Activated CD8-positive, alpha-beta T cell treated with anti-CD3 and anti-CD28 coated beads for 36 hours (primary cell): ENCODE results near the gene RSPO4. TPM values are rescaled to one million over a fixed set of nuclear protein-coding genes. Genes with fewer than 3 reads are reported as not detected.

Source experiments
- ATAC-seq: fragments of 200-7000 bp; cut with Tn5 transposase; one replicate; pipeline ENCODE4 v1.10.0; 2021; ENCODE audit warnings: mild to moderate bottlenecking, moderate library complexity
- CTCF ChIA-PET: fragments of 350-600 bp; sonication (Branson Sonifier 250); formaldehyde crosslinking; loops from one replicate; lab custom pipeline; 2021; ENCODE audit warnings: antibody characterized with exemption; lab: Charles Lee
- POLR2A ChIA-PET: fragments of 350-600 bp; sonication (Branson Sonifier 250); formaldehyde crosslinking; loops from one replicate; lab custom pipeline; 2021; ENCODE audit warnings: antibody characterized with exemption; lab: Charles Lee
- DNase-seq: peaks from one replicate; pipeline ENCODE4 v3.0.0-alpha.2; 2020
- H3K27ac Mint-ChIP-seq: one replicate; pipeline ENCODE4 v1.8.0; 2021; ENCODE audit warnings: mild to moderate bottlenecking, mixed read lengths
- H3K27me3 Mint-ChIP-seq: one replicate; pipeline ENCODE4 v1.8.0; 2021; ENCODE audit warnings: mixed read lengths
- H3K36me3 Mint-ChIP-seq: one replicate; pipeline ENCODE4 v1.8.0; 2021; ENCODE audit warnings: low read depth, mixed read lengths
- H3K4me1 Mint-ChIP-seq: one replicate; pipeline ENCODE4 v1.8.0; 2021; ENCODE audit warnings: low read depth, mixed read lengths
- H3K4me3 Mint-ChIP-seq: one replicate; pipeline ENCODE4 v1.8.0; 2021; ENCODE audit warnings: mild to moderate bottlenecking, moderate library complexity, mixed read lengths
- H3K9me3 Mint-ChIP-seq: one replicate; pipeline ENCODE4 v1.8.0; 2021; ENCODE audit warnings: mixed read lengths
- intact Hi-C: fragments of 100-400 bp; cut with micrococcal nuclease; formaldehyde crosslinking; loops from one replicate; pipeline ENCODE4 v1.10.0; 2022
- total RNA-seq, 2 experiments: library from RNA; stranded (reverse); gene quantifications; one replicate each; pipeline ENCODE4 v1.2.3, GENCODE V29; 2021
- TF ChIP-seq, protein P1 (sequence below): fragments of 200-600 bp; IDR thresholded peaks from one replicate; pipeline ENCODE4 v1.8.0; 2022; ENCODE audit warnings: antibody characterized with exemption, mild to moderate bottlenecking

The RSPO4 gene
- total RNA-seq, 2 experiments from 2014 or later: not detected

DNA sequence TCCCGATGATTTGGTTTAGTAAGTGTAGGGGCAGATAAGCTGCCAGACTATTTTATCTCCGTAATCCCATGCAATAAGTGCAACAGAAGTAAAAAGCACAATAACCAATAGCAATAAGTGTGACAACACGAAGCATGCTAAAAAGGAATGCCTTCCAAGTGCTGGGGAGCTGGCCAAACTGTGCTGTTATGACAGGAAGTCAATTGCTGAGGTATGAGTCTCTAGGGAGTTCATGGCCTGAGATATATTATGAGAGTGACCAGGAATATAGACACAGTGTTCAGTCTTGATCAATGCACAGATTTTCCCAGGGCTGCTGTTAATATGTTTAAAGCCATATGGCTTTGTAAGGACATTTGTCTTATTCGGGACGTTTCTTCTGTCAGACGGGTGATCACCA, 75.4 kb downstream of the RSPO4 start:
- no peak for DNase-seq
- peaks cover 4% of the 10 kb centered on the region for H3K27me3 Mint-ChIP-seq
- no peak for ATAC-seq
- TF ChIP-seq, protein P1, sequence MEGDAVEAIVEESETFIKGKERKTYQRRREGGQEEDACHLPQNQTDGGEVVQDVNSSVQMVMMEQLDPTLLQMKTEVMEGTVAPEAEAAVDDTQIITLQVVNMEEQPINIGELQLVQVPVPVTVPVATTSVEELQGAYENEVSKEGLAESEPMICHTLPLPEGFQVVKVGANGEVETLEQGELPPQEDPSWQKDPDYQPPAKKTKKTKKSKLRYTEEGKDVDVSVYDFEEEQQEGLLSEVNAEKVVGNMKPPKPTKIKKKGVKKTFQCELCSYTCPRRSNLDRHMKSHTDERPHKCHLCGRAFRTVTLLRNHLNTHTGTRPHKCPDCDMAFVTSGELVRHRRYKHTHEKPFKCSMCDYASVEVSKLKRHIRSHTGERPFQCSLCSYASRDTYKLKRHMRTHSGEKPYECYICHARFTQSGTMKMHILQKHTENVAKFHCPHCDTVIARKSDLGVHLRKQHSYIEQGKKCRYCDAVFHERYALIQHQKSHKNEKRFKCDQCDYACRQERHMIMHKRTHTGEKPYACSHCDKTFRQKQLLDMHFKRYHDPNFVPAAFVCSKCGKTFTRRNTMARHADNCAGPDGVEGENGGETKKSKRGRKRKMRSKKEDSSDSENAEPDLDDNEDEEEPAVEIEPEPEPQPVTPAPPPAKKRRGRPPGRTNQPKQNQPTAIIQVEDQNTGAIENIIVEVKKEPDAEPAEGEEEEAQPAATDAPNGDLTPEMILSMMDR: no peak
- no peak overlapping the region for H3K27ac Mint-ChIP-seq
- no peaks in the 10 kb centered on the region for H3K4me1 Mint-ChIP-seq
- peaks cover 7% of the 10 kb centered on the region for H3K9me3 Mint-ChIP-seq
- ChIA-PET CTCF (interaction anchor here (1.2 kb wide), 1 partner anchor 30 kb away, joined by 3 read pairs; no protein-coding TSS in a partner anchor), POLR2A (no interaction called here)
- no peak overlapping the region for H3K4me3 Mint-ChIP-seq
- H3K36me3 Mint-ChIP-seq: no peaks in the 10 kb centered on the region
- intact Hi-C loops: no loop called here

DNA sequence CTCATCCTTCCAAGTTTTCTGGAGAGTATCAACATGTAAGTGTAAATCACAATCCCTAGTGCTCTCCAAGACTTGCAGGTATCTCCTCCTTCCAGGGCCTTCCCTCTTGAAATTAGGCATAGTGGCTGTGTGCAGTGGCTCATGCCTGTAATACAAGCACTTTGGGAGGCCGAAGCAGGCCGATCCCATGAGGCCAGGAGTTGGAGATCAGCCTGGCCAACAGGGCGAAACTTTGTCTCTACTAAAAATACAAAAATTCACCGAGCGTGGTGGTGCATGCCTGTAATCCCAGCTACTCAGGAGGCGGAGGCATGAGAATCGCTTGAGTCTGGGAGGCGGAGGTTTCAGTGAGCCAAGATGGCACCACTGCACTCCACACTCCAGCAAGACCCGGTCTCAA, 76.6 kb downstream of the RSPO4 start:
- intact Hi-C loops: no loop called here

DNA sequence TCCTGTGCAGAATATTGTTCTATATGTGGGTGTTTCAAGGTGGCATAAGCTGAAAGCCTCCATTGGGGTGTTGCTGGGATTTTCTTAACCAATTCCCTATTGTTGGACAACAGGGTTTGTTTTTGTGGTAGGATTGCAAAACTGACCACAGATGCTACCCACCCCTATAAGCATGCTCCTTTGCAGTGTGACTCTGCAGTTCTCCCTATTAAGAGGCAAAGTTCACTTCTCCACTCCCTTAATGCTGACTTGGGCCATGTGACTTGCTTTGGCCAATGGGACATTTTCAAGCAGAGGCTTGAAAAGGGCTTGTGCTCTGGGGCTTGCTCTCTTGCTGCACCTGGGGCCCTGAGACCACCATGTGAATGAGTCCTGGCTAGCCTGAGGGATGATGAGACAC, 77.5 kb downstream of the RSPO4 start:
- H3K4me3 Mint-ChIP-seq: no peak overlapping the region
- CTCF ChIA-PET: no interaction called here
- no peak for ATAC-seq

More for the DNA sequence above, 76.6 kb downstream of the RSPO4 start:
- POLR2A ChIA-PET: no interaction called here
- CTCF ChIA-PET: interaction anchor here (1.2 kb wide), 1 partner anchor 31 kb away, joined by 3 read pairs; no protein-coding TSS in a partner anchor
- TF ChIP-seq, protein P1: no peak
- no peaks in the 10 kb centered on the region for H3K9me3 Mint-ChIP-seq
- ATAC-seq: no peak
- DNase-seq: no peak
- H3K4me3 Mint-ChIP-seq: no peak overlapping the region
- H3K27ac Mint-ChIP-seq: no peak overlapping the region
- peaks cover 4% of the 10 kb centered on the region for H3K27me3 Mint-ChIP-seq
- H3K4me1 Mint-ChIP-seq: no peaks in the 10 kb centered on the region
- no peaks in the 10 kb centered on the region for H3K36me3 Mint-ChIP-seq

DNA sequence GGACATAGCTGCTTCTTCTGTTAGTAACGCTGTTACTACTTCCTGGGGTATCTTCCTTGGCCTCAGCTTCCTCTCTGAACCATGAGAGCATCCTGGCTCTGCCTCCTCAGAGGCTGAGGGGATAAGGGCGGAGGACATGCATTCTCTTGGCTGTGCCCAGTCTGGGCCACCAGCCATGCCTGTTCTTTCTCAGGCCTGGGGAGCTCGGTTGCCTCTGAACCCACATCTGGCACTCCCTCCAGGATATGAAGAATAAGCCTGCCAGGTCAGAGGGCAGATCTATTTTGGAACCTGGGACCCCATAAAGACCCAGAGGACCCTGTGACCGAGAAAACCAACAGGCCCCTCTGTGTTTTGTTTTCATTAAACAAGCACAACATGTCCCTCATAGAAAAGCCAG, 79.3 kb downstream of the RSPO4 start:
- Mint-ChIP-seq H3K27me3 (peaks cover 4% of the 10 kb centered on the region), H3K4me3 (no peak overlapping the region), H3K36me3 (no peaks in the 10 kb centered on the region), H3K27ac (no peak overlapping the region), H3K9me3 (no peaks in the 10 kb centered on the region), H3K4me1 (no peaks in the 10 kb centered on the region)
- CTCF ChIA-PET: no interaction called here
- ATAC-seq (no peak), DNase-seq (no peak)
- TF ChIP-seq, protein P1: no peak
- intact Hi-C loops: no loop called here
- POLR2A ChIA-PET: no interaction called here

More for the DNA sequence above, 77.5 kb downstream of the RSPO4 start:
- Mint-ChIP-seq H3K4me1 (no peaks in the 10 kb centered on the region), H3K36me3 (no peaks in the 10 kb centered on the region), H3K27ac (no peak overlapping the region), H3K27me3 (peaks cover 4% of the 10 kb centered on the region), H3K9me3 (no peaks in the 10 kb centered on the region)
- no peak for DNase-seq
- intact Hi-C loops: no loop called here
- POLR2A ChIA-PET: no interaction called here
- TF ChIP-seq, protein P1: no peak

DNA sequence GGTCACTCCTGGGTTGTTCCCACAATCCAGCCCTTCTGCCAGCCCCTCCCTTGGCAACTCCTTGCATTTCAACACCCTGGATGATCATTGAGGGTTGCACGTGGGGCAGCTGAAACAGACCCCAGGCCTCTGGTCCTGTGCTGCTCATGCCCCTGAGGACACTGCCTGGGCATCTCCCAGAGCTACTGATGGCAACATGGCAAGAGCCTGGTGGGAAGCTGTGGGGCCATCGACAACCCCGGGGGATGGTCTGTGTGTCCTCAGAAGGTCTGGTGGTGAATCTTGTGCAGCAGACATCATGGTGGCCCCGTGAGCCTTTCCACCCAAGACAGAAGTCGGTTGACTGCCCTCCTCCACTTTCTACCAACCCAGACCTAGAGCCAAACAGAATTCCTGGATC, 81.0 kb downstream of the RSPO4 start:
- Mint-ChIP-seq H3K36me3 (no peaks in the 10 kb centered on the region), H3K9me3 (no peaks in the 10 kb centered on the region), H3K27ac (no peak overlapping the region), H3K27me3 (peaks cover 6% of the 10 kb centered on the region), H3K4me1 (no peaks in the 10 kb centered on the region), H3K4me3 (no peak overlapping the region)
- intact Hi-C loops: no loop called here
- ChIA-PET CTCF (no interaction called here), POLR2A (no interaction called here)
- ATAC-seq: no peak
- TF ChIP-seq, protein P1: no peak
- DNase-seq: no peak
